HL-60 (cell line): ENCODE results near the gene ZNF717.
"Not testable (repeated sequence)": the region's sequence is repeated elsewhere in the genome, so short reads cannot be mapped to it uniquely, and the experiment has no call there.

ENCODE experiments used
- DNase-seq, 2 experiments: peaks; one replicate each; pipeline ENCODE4 v3.0.0-alpha.2; 2010 to 2020; ENCODE audit warnings: low read depth in 1 of 2, low spot score in 1 of 2
- H3K27ac ChIP-seq: fragments of 250-450 bp; sonication (Bioruptor Pico); replicated peaks from 2 replicates; pipeline ENCODE4 v1.5.1; 2020; ENCODE audit warnings: mild to moderate bottlenecking, moderate library complexity
- H3K27me3 ChIP-seq: fragments of 250-450 bp; sonication (Bioruptor Pico); 2 replicates; pipeline ENCODE4 v1.5.1; 2021; ENCODE audit warnings: mild to moderate bottlenecking, moderate library complexity; ENCODE audit not compliant: insufficient read depth, poor library complexity, severe bottlenecking
- H3K4me3 ChIP-seq: replicated peaks from 2 replicates; pipeline ENCODE4 v1.5.1; 2011; ENCODE audit warnings: mild to moderate bottlenecking, control low read depth, low read length; ENCODE audit not compliant: insufficient read depth
- CTCF ChIP-seq: IDR thresholded peaks from one replicate; pipeline ENCODE4 v1.5.1; 2011; ENCODE audit warnings: low read length, control low read depth, inconsistent platforms; ENCODE audit not compliant: insufficient read depth
- GABPA ChIP-seq: IDR thresholded peaks from 2 replicates; pipeline ENCODE4 v1.6.1; 2012; ENCODE audit warnings: low read depth
- POLR2AphosphoS5 ChIP-seq: IDR thresholded peaks from 2 replicates; pipeline ENCODE4 v1.6.1; 2012; ENCODE audit warnings: low read depth
- REST ChIP-seq: IDR thresholded peaks from 2 replicates; pipeline ENCODE4 v1.6.1; 2012; ENCODE audit warnings: low read depth; ENCODE audit not compliant: insufficient replicate concordance
- SPI1 ChIP-seq: IDR thresholded peaks from 2 replicates; pipeline ENCODE4 v1.6.1; 2012; ENCODE audit warnings: low read depth, mild to moderate bottlenecking, borderline replicate concordance

The ZNF717 gene

DNA sequence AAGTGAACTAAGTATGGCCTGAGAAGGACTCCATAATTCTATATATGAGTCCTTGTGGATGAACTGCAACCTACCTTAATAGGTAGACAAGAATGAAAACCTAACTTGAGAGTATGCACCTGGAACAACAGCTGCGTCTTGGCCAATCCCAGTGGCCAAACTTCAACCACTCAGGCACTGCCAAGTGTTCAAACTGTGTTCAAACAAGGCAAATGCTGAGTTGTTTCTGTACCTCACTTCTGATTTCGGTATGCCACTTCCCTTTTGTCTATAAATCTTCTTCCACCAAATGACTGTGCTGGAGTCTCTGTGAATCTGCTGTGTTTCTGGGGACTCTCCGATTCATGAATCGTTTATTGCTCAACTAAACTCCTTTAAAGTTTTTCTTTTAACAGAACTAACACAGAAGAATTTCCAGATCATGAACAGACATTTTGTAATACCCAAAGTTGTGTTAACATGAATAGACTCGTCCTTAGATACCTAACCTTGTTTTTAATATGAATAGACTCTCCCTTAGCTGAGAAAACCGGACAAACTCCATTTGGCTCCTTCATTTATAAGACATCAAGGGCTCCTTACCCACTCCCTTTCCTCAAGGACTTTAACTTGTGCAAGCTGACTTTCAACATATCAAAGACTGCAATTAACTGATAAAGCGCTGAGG lies 4.1 kb downstream of the ZNF717 start:
- Histone ChIP-seq H3K4me3 (no peak overlapping the region), H3K27ac (no peak overlapping the region), H3K27me3 (no peaks in the 10 kb centered on the region)
- no peak for DNase-seq
- TF ChIP-seq CTCF (no peak), POLR2AphosphoS5 (no peak), GABPA (no peak), SPI1 (no peak), REST (no peak)

- DNase-seq, H3K4me3 ChIP-seq, H3K27ac ChIP-seq, H3K27me3 ChIP-seq: not testable (repeated sequence)
Measured at GRCh38 chr3:75777742-75778141, 7.6 kb downstream of the ZNF717 start.

- not testable (repeated sequence) for DNase-seq, H3K27me3 ChIP-seq, H3K27ac ChIP-seq, H3K4me3 ChIP-seq
Measured at GRCh38 chr3:75771631-75772030, 13.7 kb downstream of the ZNF717 start.

- Histone ChIP-seq H3K27ac (no peak overlapping the region), H3K27me3 (no peaks in the 10 kb centered on the region), H3K4me3 (no peak overlapping the region)
- DNase-seq, result no peak
- TF ChIP-seq GABPA, result no peak
Measured at GRCh38 chr3:75768303-75769017, 16.9 kb downstream of the ZNF717 start.

DNA sequence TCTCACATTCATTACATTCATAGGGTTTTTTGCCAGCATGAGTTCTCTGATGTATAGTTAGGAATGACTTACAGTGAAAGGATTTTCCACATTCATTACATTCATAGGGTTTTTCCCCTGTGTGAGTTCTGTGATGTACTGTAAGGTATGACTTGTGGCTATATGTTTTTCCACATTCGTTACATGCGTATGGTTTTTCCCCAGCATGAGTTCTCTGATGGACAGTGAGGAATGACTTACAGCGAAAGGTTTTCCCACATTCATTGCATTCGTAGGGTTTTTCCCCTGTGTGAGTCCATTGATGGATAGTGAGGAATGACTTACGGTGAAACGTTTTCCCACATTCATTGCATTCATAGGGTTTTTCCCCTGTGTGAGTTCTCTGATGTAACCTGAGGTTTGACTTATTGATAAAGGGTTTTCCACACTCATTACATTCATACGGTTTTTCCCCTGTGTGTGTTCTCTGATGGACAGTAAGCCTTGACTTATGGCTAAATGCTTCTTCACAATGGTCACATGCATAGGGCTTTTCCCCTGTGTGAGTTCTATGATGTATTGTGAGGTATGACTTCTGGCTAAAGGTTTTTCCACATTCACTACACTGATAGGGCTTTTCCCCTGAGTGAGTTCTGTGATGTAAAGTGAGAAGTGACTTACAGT lies 47.4 kb downstream of the ZNF717 start:
- no peak overlapping the region for H3K4me3 ChIP-seq
- TF ChIP-seq GABPA (no peak), POLR2AphosphoS5 (0 out of 2 replicates have a peak, but pooled peaks have one; percentile 33)
- no peaks in the 10 kb centered on the region for H3K27me3 ChIP-seq
- no peak for DNase-seq
- H3K27ac ChIP-seq, result no peak overlapping the region

GRCh38 chr3:75727985-75728384 lies 57.4 kb downstream of the ZNF717 start:
- TF ChIP-seq SPI1 (no peak), CTCF (no peak), GABPA (no peak), POLR2AphosphoS5 (no peak), REST (no peak)
- no peak for DNase-seq
- no peak overlapping the region for H3K4me3 ChIP-seq
- H3K27ac ChIP-seq, result no peak overlapping the region
- no peaks in the 10 kb centered on the region for H3K27me3 ChIP-seq
